Keratinocyte (primary cell): ENCODE data around the gene AGBL3.

Experiments used
- CTCF ChIP-seq, 3 experiments: IDR thresholded peaks in 1 of 3; conservative IDR thresholded peaks in 1 of 3; optimal IDR thresholded peaks in 1 of 3; 2 replicates in 2 of 3; 3 replicates in 1 of 3; pipeline versions ENCODE3 to v1.5.1; 2011; ENCODE audit warnings: low read length in 3 of 3, mild to moderate bottlenecking in 3 of 3, moderate library complexity in 2 of 3, control low read depth in 1 of 3, inconsistent platforms in 1 of 3; ENCODE audit not compliant: insufficient read depth in 2 of 3; ENCODE audit errors: extremely low read depth in 1 of 3
- EZH2 ChIP-seq: IDR thresholded peaks from one replicate; pipeline ENCODE4 v1.6.1; 2012; ENCODE audit warnings: inconsistent platforms, mild to moderate bottlenecking, low read length, moderate library complexity

- TF ChIP-seq CTCF (optimal IDR thresholded peaks at IDR 0.05 in 1 of 3, IDR thresholded peaks at IDR 0.05 in 1 of 3, conservative IDR thresholded peaks at IDR 0.05 in 1 of 3; ENCODE audit: extremely low read depth in 1 of 3, insufficient read depth in 2 of 3, low read length in 3 of 3) (no peak), EZH2 (no peak)
Observed at GRCh38 chr7:134949171-134949570, 37.1 kb upstream of the AGBL3 start.
